Hypothalamus (tissue), 51 donors: ENCODE results near the gene GAPDHS.
A peak's percentile ranks its signal among the peaks of the same experiment; 100 is the strongest.

Experiments used
- DNase-seq, 51 donors: peaks; one replicate each; lab custom pipeline; 2025; lab: John Stamatoyannopoulos, UW

The GAPDHS gene

GRCh38 chr19:35533822-35534392, 651 bp downstream of the GAPDHS start:
- no peak for DNase-seq

GRCh38 chr19:35534803-35535480, 1.7 kb downstream of the GAPDHS start:
- no peak for DNase-seq

GRCh38 chr19:35539314-35539713, 6.1 kb downstream of the GAPDHS start:
- no peak for DNase-seq

- no peak for DNase-seq
Measured at GRCh38 chr19:35539850-35540249, 6.6 kb downstream of the GAPDHS start.

- DNase-seq, result no peak
Measured at GRCh38 chr19:35540356-35540927, 7.2 kb downstream of the GAPDHS start.

GRCh38 chr19:35542209-35542608, 9.0 kb downstream of the GAPDHS start:
- no peak for DNase-seq

- DNase-seq, result no peak
Measured at GRCh38 chr19:35543280-35544109, 10.2 kb downstream of the GAPDHS start.

GRCh38 chr19:35544110-35544802, 11.0 kb downstream of the GAPDHS start:
- no peak for DNase-seq

GRCh38 chr19:35545001-35545854, 12.0 kb downstream of the GAPDHS start, which contains the start of gene TMEM147:
TSS of gene TMEM147 (plus strand) at chr19:35545626. CDS start at chr19:35545740, 114 bp downstream.
- peak; percentile 25 to 96 (median 84) for DNase-seq

- DNase-seq, result peak in 9 of 51 donors; percentile 25 to 60 (median 43)
Measured at GRCh38 chr19:35545855-35546381, 12.7 kb downstream of the GAPDHS start.

GRCh38 chr19:35546532-35546931, 13.3 kb downstream of the GAPDHS start:
- no peak for DNase-seq

- DNase-seq, result peak in 20 of 51 donors; percentile 2 to 45 (median 23)
Measured at GRCh38 chr19:35549174-35549788, 16.0 kb downstream of the GAPDHS start.

- DNase-seq, result peak in 1 of 51 donors; percentile 1
Measured at GRCh38 chr19:35549879-35550523, 16.7 kb downstream of the GAPDHS start.

GRCh38 chr19:35551091-35551810, 18.0 kb downstream of the GAPDHS start:
- DNase-seq, result no peak

- DNase-seq, result no peak
Measured at GRCh38 chr19:35552534-35553384, 19.5 kb downstream of the GAPDHS start.

GRCh38 chr19:35553385-35554000, 20.2 kb downstream of the GAPDHS start:
- no peak for DNase-seq
